Memory B cell (primary cell): ENCODE measurements around the gene CLEC4A.
"Not testable (repeated sequence)": the region's sequence is repeated elsewhere in the genome, so short reads cannot be mapped to it uniquely, and the experiment has no call there.

Experiments used
- ATAC-seq: fragments of 150-1000 bp; cut with Tn5 transposase; 2 replicates; pipeline ENCODE4 v1.10.0; 2021; ENCODE audit warnings: low read depth, mild to moderate bottlenecking, moderate library complexity
- DNase-seq, 2 donors: peaks; one replicate each; pipeline ENCODE4 v3.0.0; 2022; ENCODE audit warnings: low spot score in 2 of 2
- H3K27ac Mint-ChIP-seq: one replicate; pipeline ENCODE4 v1.8.0; 2022; ENCODE audit warnings: mild to moderate bottlenecking, moderate library complexity, mixed read lengths
- H3K27me3 Mint-ChIP-seq: one replicate; pipeline ENCODE4 v1.8.0; 2022; ENCODE audit warnings: mixed read lengths
- H3K36me3 Mint-ChIP-seq: one replicate; pipeline ENCODE4 v1.8.0; 2022; ENCODE audit warnings: mild to moderate bottlenecking, mixed read lengths
- H3K4me1 Mint-ChIP-seq: one replicate; pipeline ENCODE4 v1.8.0; 2022; ENCODE audit warnings: mixed read lengths
- H3K4me3 Mint-ChIP-seq: one replicate; pipeline ENCODE4 v1.8.0; 2022; ENCODE audit warnings: mild to moderate bottlenecking, moderate library complexity, mixed read lengths
- H3K9me3 Mint-ChIP-seq: one replicate; pipeline ENCODE4 v1.8.0; 2022; ENCODE audit warnings: mixed read lengths

Gene CLEC4A

DNA sequence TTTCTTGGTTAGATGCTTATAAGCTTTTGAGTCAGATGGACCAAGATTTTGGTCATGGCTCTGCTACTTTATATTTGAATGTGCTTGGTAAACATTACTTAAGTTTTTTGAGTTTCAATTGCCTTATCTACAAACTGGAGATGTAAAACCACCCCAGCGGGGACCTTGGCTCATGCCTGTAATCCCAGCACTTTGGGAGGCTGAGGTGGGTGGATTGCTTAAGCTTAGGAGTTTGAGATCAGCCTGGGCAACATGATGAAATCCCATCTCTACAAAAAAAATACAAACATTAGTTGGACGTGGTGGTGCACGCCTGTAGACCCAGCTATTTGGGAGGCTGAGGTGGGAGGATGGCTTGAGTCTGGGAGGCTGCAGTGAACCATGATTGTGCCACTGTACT, 30.1 kb upstream of the CLEC4A start:
- ATAC-seq (no peak), DNase-seq (no peak)
- Mint-ChIP-seq H3K27me3 (no peaks in the 10 kb centered on the region), H3K36me3 (peaks cover 52% of the 10 kb centered on the region), H3K4me1 (peaks cover 8% of the 10 kb centered on the region), H3K9me3 (no peaks in the 10 kb centered on the region), H3K27ac (no peak overlapping the region), H3K4me3 (no peak overlapping the region)

DNA sequence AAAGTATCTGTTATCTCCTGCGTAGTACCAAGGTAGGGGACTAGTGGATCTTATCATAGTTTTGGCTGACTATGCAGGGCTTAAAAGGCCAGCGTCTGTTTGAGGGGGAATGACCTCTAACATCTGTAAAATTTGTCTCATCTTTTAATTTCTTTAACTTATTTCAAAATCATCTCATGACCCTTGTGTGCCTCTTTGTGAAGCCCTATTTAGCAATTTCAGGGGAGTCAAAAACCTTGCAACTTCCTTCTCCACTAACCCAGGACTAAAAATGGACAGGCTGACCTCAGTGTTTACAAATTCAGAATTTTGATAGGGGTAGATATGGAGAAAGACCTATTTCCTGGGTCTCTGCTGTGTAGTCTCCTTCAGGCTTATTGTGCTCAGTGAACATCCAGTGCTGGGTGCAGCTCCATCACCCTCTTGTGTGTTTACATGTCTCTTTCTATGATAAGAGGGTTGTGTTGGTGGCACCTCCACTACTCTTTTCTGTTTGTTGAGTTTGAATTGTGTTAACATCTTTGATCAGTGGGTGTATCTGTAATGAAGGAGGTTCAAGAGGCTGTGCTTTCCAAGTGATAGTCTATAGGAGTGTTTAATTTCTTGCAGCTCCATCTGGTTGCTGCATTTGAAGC, 27.0 kb upstream of the CLEC4A start:
- H3K9me3 Mint-ChIP-seq = no peaks in the 10 kb centered on the region
- H3K36me3 Mint-ChIP-seq = peaks cover 40% of the 10 kb centered on the region
- H3K27ac Mint-ChIP-seq = no peak overlapping the region
- DNase-seq (no peak), ATAC-seq (no peak)
- no peak overlapping the region for H3K4me3 Mint-ChIP-seq
- H3K27me3 Mint-ChIP-seq = no peaks in the 10 kb centered on the region
- no peaks in the 10 kb centered on the region for H3K4me1 Mint-ChIP-seq

DNA sequence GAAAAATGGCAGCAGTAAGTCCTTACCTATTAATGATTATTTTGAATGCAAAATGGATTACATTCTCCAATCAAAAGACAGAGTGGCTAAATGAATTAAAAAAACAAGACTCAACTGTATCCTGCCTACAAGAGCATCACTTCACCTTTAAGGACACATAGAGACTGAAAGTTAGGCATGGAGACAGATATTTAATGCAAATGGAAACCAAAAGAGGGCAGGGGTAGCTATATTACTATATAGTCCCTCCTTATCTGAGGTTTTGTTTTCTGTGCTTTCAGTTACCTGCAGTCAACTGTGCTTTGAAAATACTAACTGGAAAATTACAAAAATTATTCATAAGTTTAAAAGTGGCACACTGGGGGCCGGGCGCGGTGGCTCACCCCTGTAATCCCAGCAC, 24.2 kb upstream of the CLEC4A start:
- no peak overlapping the region for H3K27ac Mint-ChIP-seq

DNA sequence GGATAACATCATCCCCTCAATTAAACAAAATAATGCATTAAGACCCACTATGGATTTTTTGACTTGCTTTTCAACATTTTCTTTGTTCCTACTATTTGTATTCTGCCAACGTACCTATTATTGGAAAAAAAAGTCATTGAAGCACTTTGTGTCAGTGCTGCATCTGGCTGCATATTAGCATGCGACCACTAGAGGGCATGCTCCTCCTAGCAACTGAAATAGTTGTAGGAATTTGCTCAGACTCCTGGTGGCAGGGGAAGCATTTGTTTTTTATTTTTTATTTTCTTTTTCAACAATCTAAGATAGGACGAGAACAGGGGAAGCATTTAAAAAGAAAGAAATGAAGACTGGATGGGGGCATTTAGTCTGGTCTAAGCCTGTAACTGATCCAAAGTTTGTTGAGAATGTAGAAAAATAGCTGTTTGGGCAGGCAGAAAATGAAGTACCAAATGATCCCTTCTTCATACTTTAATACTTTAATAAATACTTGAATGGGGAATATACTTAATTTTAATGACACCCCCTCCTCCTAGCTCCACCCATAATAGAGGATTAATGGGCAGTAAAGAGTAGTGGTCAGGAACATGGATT, 14.5 kb upstream of the CLEC4A start:
- DNase-seq = peak; percentile 66 to 76
- Mint-ChIP-seq H3K9me3 (peaks cover 3% of the 10 kb centered on the region), H3K27me3 (no peaks in the 10 kb centered on the region), H3K27ac (no peak overlapping the region), H3K4me1 (no peaks in the 10 kb centered on the region), H3K36me3 (peaks cover 22% of the 10 kb centered on the region), H3K4me3 (no peak overlapping the region)
- ATAC-seq = peak; percentile 77

More for the DNA sequence above, 24.2 kb upstream of the CLEC4A start:
- no peak for ATAC-seq
- no peaks in the 10 kb centered on the region for H3K9me3 Mint-ChIP-seq
- H3K27me3 Mint-ChIP-seq = no peaks in the 10 kb centered on the region
- no peaks in the 10 kb centered on the region for H3K4me1 Mint-ChIP-seq
- peaks cover 24% of the 10 kb centered on the region for H3K36me3 Mint-ChIP-seq
- DNase-seq = no peak
- H3K4me3 Mint-ChIP-seq = no peak overlapping the region

DNA sequence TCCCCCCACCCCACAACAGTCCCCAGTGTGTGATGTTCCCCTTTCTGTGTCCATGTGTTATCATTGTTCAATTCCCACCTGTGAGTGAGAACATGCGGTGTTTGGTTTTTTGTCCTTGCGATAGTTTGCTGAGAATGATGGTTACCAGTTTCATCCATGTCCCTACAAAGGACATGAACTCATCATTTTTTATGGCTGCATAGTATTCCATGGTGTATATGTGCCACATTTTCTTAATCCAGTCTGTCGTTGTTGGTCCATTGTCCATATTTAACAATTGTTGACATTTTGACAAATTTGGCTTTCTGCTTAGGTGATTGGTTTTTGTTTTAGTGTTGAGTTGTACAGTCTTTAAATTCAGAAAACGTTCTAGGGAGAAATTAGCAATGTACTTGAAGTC, 10.3 kb upstream of the CLEC4A start:
- not testable (repeated sequence) for H3K27ac Mint-ChIP-seq, H3K36me3 Mint-ChIP-seq, H3K27me3 Mint-ChIP-seq, H3K9me3 Mint-ChIP-seq, DNase-seq, H3K4me3 Mint-ChIP-seq, ATAC-seq, H3K4me1 Mint-ChIP-seq

DNA sequence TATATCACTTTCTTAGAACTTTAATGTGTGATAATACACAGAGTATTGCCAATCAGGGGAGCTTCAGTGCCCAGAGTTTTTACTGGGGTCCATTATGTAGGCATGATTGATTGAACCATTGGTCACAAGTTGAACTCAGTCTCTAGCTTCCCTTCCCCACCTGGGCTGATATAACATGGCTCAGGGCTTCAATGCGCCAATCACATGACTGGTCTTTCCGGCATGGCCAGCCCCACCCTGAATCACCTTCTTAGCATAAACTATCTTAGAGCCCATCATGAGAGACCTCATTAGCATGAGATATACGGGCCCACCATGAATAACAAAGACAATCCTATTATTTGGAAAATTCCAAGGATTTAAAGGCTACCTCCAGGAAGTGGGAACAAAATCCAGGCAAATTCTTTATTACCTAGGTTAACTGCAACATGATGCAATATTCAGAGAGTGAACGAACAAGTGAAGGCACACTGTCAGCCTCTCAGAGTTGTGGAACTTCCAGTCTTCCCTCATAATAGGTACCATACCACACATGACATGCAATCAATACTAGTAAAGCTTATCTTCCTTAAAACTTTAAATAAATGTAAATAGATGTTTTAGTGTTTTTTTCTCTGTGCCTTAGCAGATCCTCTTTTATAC, 3.2 kb upstream of the CLEC4A start:
- no peak overlapping the region for H3K27ac Mint-ChIP-seq
- ATAC-seq (no peak), DNase-seq (no peak)
- H3K27me3 Mint-ChIP-seq = no peaks in the 10 kb centered on the region
- H3K36me3 Mint-ChIP-seq = peaks cover 11% of the 10 kb centered on the region
- no peak overlapping the region for H3K4me3 Mint-ChIP-seq
- H3K9me3 Mint-ChIP-seq = no peaks in the 10 kb centered on the region
- peaks cover 18% of the 10 kb centered on the region for H3K4me1 Mint-ChIP-seq

DNA sequence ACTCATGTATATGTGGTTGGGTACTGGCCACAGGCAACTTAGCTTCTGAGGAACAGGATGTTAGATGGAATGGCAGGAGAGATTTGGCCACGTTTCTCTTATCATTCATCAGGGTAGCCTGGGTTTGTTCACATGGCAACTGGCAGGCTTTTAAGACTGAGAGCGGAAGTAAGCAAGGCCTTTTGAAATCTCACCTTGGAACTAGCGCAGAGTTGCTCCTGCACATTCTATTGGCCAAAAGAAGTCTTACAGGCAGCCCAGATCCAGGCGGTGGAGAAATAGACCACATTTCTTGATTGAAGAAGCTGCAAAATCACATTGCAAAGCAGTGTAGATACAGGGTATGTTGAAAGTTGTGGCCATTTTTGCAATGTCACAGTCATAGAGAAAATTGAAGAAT, 3.7 kb downstream of the CLEC4A start:
- Mint-ChIP-seq H3K4me1 (peaks cover 18% of the 10 kb centered on the region), H3K27ac (no peak overlapping the region), H3K9me3 (no peaks in the 10 kb centered on the region), H3K36me3 (peaks cover 19% of the 10 kb centered on the region), H3K4me3 (no peak overlapping the region), H3K27me3 (no peaks in the 10 kb centered on the region)
- DNase-seq = no peak
- no peak for ATAC-seq

DNA sequence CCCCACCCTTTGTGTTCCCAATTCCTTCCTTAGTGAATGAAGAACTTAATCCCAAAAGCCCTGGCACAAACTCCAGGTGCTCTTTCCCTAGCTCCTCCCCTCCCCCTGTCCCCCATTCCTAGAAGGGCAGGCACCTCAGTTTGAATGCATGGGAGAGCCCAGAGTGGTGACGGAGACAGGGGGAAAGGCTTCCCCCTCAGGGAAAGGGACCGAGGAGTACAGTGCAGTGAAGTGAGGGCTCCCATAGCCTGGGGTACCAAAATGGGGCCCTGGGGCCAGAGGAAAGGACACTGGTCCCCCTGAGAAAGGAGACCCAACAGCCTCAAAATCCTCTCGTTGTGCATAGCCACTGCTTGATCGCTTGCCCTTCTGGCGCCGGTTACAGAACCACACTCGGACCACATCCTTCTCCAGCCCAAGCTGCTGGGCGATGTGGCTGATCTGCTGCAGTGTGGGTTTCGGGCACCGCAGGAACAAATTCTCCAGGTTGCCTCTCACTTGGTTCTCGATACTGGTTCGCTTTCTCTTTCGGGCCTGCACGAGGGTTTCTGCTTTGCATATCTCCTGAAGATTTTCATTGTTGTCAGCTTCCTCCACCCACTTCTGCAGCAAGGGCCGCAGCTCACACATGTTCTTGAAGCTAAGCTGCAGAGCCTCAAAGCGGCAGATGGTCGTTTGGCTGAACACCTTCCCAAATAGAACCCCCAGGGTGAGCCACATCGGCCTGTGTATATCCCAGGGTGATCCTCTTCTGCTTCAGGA, 10.4 kb downstream of the CLEC4A start:
- H3K27me3 Mint-ChIP-seq, H3K4me1 Mint-ChIP-seq, DNase-seq, H3K9me3 Mint-ChIP-seq, H3K27ac Mint-ChIP-seq, H3K4me3 Mint-ChIP-seq: not testable (repeated sequence)
- ATAC-seq = peak; percentile 48
- H3K36me3 Mint-ChIP-seq = peaks cover 26% of the 10 kb centered on the region

DNA sequence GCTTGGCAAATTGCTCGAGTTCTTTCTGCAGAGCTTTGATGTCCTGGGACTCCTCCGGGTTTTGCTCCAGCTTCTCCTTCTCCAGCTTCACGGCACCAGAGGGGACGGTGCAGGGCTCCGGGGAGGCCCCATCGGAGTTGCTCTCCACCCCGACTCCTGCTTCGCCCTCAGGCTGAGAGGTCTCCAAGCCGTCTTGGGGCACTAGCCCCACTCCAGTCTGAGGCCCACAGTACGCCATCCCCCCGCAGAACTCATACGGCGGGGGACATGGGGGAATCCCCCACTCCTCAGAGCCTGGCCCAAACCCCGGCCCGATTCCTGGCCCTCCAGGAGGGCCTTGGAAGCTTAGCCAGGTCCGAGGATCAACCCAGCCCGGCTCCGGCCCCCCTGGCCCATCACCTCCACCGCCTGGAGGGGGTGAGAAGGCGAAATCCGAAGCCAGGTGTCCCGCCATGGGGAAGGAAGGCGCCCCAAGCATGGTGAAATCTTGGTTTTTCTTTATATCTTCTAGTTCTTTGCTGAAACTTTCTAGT, 11.0 kb downstream of the CLEC4A start:
- not testable (repeated sequence) for DNase-seq, H3K9me3 Mint-ChIP-seq, H3K27ac Mint-ChIP-seq, ATAC-seq, H3K4me3 Mint-ChIP-seq, H3K4me1 Mint-ChIP-seq, H3K27me3 Mint-ChIP-seq
- peaks cover 28% of the 10 kb centered on the region for H3K36me3 Mint-ChIP-seq

DNA sequence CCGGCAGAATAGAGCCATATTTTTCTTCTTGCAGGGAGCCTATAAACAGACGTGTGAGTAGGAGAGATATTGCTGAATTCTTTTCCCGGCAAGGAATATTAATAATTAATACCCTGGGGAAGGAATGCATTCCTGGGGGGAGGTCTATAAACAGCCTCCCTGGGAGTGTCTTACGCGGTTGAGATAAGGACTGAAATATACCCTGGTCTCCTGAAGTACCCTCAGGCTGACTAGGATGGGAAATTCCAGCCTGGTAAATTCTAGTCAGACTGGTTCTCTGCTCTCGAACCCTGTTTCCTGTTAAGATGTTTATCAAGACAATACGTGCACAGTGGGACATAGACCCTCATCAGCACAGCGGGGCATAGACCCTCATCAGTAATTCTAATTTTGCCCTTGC, 18.2 kb downstream of the CLEC4A start:
- H3K9me3 Mint-ChIP-seq, ATAC-seq, H3K27ac Mint-ChIP-seq, H3K4me1 Mint-ChIP-seq, H3K4me3 Mint-ChIP-seq, DNase-seq, H3K27me3 Mint-ChIP-seq: not testable (repeated sequence)
- peaks cover 31% of the 10 kb centered on the region for H3K36me3 Mint-ChIP-seq

DNA sequence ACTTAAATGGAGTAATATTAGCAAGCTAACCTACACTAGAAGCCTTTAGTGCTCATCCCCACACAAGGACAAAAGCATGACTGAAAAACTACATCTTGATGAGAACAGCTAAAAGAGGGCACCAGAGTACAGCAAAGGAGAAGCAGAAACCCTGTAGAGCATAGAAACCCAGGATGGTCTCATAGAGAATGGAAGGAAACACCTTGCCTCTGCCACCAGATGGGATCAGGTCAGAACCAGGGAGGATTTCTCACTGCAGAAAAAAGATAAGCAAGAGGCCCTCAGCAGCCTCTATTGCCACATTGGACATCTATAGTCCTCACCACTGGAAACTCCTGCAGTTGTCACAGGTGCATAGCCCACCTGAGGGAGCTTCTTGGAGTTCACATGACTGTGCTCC, 19.8 kb downstream of the CLEC4A start:
- H3K27me3 Mint-ChIP-seq = no peaks in the 10 kb centered on the region
- H3K9me3 Mint-ChIP-seq = peaks cover 8% of the 10 kb centered on the region
- peaks cover 23% of the 10 kb centered on the region for H3K36me3 Mint-ChIP-seq
- no peak for ATAC-seq
- H3K4me3 Mint-ChIP-seq = no peak overlapping the region
- H3K27ac Mint-ChIP-seq = no peak overlapping the region
- no peaks in the 10 kb centered on the region for H3K4me1 Mint-ChIP-seq
- no peak for DNase-seq

DNA sequence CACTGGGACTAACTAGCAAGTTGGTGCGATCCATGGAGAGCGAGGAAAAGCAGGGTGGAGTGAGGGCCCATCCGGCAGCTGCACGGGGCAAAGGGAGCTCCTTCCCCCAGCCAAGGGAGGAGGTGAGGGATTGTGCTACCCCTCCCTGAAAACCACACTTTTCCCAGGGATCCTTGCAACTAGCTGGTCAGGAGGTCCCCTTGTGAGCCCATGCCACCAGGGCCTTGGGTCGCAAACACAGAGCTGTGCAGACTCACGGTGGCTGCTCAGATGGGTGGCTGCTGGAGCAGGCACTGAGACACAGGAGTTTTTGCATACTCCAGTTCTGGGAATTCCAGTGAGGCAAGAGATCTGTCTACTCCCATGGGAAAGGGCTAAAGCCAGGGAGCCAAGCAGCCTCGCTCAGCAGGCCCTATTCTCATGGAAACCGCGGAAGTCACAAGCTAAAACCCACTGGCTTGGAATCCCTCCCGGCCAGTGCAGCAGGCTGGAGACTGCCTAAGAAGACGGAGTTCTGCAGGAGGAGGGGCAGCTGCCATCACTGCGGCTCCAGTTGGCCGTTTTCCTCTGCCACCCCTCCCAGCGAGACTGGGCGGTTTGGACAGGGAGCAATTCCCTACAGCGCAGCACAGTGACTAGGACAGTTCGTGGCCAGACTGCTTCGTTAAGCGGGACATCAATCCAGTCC, 22.5 kb downstream of the CLEC4A start:
- Mint-ChIP-seq H3K4me3 (no peak overlapping the region), H3K27me3 (no peaks in the 10 kb centered on the region), H3K36me3 (peaks cover 11% of the 10 kb centered on the region), H3K27ac (no peak overlapping the region), H3K9me3 (peaks cover 6% of the 10 kb centered on the region), H3K4me1 (no peaks in the 10 kb centered on the region)
- ATAC-seq = no peak
- DNase-seq = no peak

DNA sequence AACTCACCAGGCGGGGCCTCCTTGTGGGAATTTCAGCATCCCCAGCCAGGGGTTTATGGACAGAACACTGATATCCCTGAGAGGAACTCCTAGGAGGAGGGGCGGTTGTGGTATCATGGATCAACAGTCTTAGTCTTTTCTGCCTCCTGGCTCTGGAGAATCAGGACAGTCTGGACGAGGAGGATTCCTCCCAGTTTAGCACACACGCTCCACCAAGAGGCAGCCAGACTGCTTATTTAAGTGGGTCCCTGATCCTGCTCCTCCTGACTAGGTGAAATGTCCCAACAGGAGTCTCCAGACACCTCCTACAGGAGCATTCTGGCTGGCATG, 23.0 kb downstream of the CLEC4A start:
- Mint-ChIP-seq H3K4me3 (no peak overlapping the region), H3K27me3 (no peaks in the 10 kb centered on the region), H3K9me3 (peaks cover 6% of the 10 kb centered on the region), H3K36me3 (peaks cover 9% of the 10 kb centered on the region), H3K4me1 (no peaks in the 10 kb centered on the region), H3K27ac (no peak overlapping the region)
- ATAC-seq (no peak), DNase-seq (no peak)

DNA sequence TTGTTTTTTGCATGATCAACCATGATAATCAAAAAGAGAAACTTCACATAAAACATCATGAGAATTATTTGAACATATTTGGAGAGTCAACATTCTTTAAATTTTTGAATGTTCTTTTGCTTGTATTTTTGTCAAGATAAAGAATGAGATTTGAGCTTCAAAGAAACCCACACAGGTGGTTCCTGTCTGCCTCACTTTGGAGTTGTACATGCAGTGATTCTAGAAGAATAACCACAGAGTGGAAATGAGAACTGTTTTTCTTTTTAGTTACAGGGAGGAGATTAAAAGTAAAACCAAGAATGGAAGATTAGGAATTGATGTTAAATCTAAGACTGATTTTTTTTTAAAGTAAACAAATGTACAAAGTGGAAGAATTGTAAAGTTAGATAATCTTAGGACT, 31.1 kb downstream of the CLEC4A start:
- Mint-ChIP-seq H3K4me1 (no peaks in the 10 kb centered on the region), H3K4me3 (no peak overlapping the region), H3K27me3 (peaks cover 6% of the 10 kb centered on the region), H3K9me3 (no peaks in the 10 kb centered on the region), H3K27ac (no peak overlapping the region), H3K36me3 (no peaks in the 10 kb centered on the region)
- DNase-seq (no peak), ATAC-seq (no peak)
